Measurements from ENCODE around the gene SLC7A8. TPM values are rescaled to one million over a fixed set of nuclear protein-coding genes. Genes with fewer than 3 reads are reported as not detected.

The SLC7A8 gene
- total RNA-seq, 1 donor from 2014 or later, result 1.1 TPM

GRCh38 chr14:23181453-23181852 lies 2.0 kb downstream of the SLC7A8 start:
- Histone ChIP-seq H3K27me3 (ENCODE audit: control insufficient read depth, insufficient read depth, low read length) (no peaks in the 10 kb centered on the region), H3K4me3 (ENCODE audit: low read depth, low read length) (no peak overlapping the region), H3K36me3 (ENCODE audit: control insufficient read depth, insufficient read depth, low read length) (no peaks in the 10 kb centered on the region)
- TF ChIP-seq CTCF (IDR thresholded peaks at IDR 0.05; ENCODE audit: insufficient read depth, low read length, severe bottlenecking), result no peak
- FAIRE-seq (no peak), DNase-seq (ENCODE audit: low read depth) (no peak)

DNA sequence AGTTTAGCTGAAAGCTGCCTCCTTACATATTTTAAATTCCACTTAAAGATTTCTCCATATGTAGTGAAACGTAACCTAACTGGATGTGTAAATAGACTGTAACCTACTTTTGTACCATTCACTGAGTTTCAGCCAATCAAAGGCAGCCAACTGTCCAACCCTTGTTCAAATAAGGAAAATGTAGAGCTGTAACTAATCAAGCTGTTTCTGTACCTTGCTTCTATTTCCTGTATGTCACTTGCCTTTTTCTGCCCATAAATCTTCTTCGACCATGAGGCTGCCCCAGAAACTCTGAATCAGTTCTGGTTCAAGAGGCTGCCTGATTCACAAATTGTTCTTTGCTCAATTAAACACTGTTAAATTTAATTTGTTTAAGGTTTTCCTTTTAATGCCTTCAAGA lies 6.3 kb downstream of the SLC7A8 start:
- peak; percentile 47 for DNase-seq (ENCODE audit: low read depth)
- no peak for TF ChIP-seq CTCF (IDR thresholded peaks at IDR 0.05; ENCODE audit: insufficient read depth, low read length, severe bottlenecking)
- H3K4me3 ChIP-seq (ENCODE audit: low read depth, low read length), result no peak overlapping the region
- H3K27me3 ChIP-seq (ENCODE audit: control insufficient read depth, insufficient read depth, low read length), result no peaks in the 10 kb centered on the region
- no peak for FAIRE-seq
- no peaks in the 10 kb centered on the region for H3K36me3 ChIP-seq (ENCODE audit: control insufficient read depth, insufficient read depth, low read length)

DNA sequence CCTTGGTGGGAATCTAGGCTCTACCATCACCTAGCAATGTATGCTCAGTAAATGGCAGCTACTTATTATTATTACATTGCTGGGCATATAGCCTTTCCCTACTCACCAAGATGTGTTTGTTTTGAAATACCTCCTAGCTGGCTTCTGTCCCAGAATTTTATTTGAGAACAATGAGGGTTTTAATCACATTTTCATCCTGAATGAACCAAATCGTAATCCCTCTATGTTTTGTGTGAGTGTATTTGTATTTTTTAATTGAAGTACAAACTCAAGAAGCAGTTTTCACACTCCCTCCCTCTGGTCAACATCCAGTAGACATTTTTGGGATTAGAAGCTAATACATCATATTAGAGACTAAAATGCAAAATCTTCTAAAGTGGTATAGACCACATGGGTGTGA lies 7.6 kb downstream of the SLC7A8 start:
- Histone ChIP-seq H3K4me3 (ENCODE audit: low read depth, low read length) (no peak overlapping the region), H3K27me3 (ENCODE audit: control insufficient read depth, insufficient read depth, low read length) (no peaks in the 10 kb centered on the region), H3K36me3 (ENCODE audit: control insufficient read depth, insufficient read depth, low read length) (no peaks in the 10 kb centered on the region)
- no peak for TF ChIP-seq CTCF (IDR thresholded peaks at IDR 0.05; ENCODE audit: insufficient read depth, low read length, severe bottlenecking)
- FAIRE-seq (no peak), DNase-seq (ENCODE audit: low read depth) (no peak)

GRCh38 chr14:23174296-23175184 lies 8.9 kb downstream of the SLC7A8 start:
- Histone ChIP-seq H3K4me3 (ENCODE audit: low read depth, low read length) (no peak overlapping the region), H3K36me3 (ENCODE audit: control insufficient read depth, insufficient read depth, low read length) (no peaks in the 10 kb centered on the region), H3K27me3 (ENCODE audit: control insufficient read depth, insufficient read depth, low read length) (no peaks in the 10 kb centered on the region)
- DNase-seq (ENCODE audit: low read depth) (peak; percentile 79), FAIRE-seq (no peak)
- no peak for TF ChIP-seq CTCF (IDR thresholded peaks at IDR 0.05; ENCODE audit: insufficient read depth, low read length, severe bottlenecking)

DNA sequence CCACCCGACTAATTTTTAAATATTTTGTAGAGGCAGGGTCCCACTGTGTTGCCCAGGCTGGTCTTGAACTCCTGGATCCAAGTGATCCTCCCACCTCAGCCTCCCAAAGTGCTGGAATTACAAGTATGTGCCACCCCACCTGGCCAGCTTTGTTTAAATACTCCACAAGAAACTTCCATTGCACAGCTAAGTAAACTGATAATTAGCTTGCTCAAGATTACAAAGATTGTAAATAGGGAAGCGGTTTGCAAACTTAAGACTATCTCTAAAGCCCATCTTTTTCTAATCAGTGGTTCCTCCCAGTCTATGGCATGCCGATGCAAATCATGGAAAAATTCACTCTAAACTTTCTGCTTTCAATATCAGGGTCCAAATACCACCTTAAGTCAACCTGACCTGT lies 9.7 kb downstream of the SLC7A8 start:
- TF ChIP-seq CTCF (IDR thresholded peaks at IDR 0.05; ENCODE audit: insufficient read depth, low read length, severe bottlenecking), result no peak
- no peak for DNase-seq (ENCODE audit: low read depth)
- H3K36me3 ChIP-seq (ENCODE audit: control insufficient read depth, insufficient read depth, low read length), result no peaks in the 10 kb centered on the region
- no peak for FAIRE-seq
- H3K4me3 ChIP-seq (ENCODE audit: low read depth, low read length), result no peak overlapping the region
- no peaks in the 10 kb centered on the region for H3K27me3 ChIP-seq (ENCODE audit: control insufficient read depth, insufficient read depth, low read length)

DNA sequence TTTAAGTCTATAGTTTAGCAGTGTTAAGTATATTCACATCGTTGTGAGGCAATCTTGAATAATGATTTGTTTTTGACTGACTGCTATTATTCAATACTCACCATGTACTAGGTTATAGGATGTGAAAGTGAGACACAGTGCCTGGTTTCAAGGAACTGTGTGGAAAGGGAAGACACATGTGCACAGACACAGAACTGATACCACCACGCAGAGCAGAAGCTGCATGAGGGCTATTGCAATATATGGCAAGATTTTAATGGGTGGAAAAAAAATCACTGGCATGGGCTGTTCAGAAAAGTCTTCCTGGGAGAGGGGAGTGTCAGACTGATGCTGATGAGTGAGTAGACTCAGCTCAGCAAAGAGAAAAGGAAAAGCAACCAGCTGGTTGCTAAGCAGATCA lies 10.4 kb downstream of the SLC7A8 start:
- Histone ChIP-seq H3K36me3 (ENCODE audit: control insufficient read depth, insufficient read depth, low read length) (no peaks in the 10 kb centered on the region), H3K27me3 (ENCODE audit: control insufficient read depth, insufficient read depth, low read length) (no peaks in the 10 kb centered on the region), H3K4me3 (ENCODE audit: low read depth, low read length) (no peak overlapping the region)
- no peak for TF ChIP-seq CTCF (IDR thresholded peaks at IDR 0.05; ENCODE audit: insufficient read depth, low read length, severe bottlenecking)
- no peak for DNase-seq (ENCODE audit: low read depth)
- no peak for FAIRE-seq

All from bronchial epithelial cell (primary cell).